ENCODE results near the gene NRSN2.
"Not testable (repeated sequence)": the region's sequence is repeated elsewhere in the genome, so short reads cannot be mapped to it uniquely, and the experiment has no call there.

Gene NRSN2

DNA sequence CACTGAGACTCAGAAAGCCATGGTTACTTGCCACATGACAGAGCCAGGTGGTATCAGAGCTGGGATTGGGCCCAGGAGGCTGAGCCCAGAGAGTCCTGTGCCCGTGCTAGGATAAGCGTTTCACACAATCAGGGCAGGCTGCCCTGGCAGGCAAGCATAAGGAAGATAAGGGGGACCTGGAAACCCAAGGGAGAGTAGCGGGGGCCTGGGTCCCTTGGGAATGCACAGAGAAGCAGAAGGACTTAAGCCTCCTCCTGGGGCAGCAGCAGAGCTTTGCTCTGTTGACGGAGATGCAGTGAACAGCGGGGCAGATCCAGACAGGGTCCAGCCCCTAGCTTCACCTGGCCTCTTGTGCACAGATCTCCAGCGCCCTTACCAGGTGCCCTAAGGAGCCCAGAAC lies 42.3 kb downstream of the NRSN2 start:
- TF ChIP-seq SPI1 (IDR thresholded peaks at IDR 0.05; ENCODE audit: borderline replicate concordance, low read depth) (no peak), GABPA (IDR thresholded peaks at IDR 0.05; ENCODE audit: low read depth) (no peak), POLR2AphosphoS5 (IDR thresholded peaks at IDR 0.05; ENCODE audit: low read depth) (no peak), REST (IDR thresholded peaks at IDR 0.05; ENCODE audit: insufficient replicate concordance, low read depth) (no peak)
- TF ChIP-seq, protein P1, sequence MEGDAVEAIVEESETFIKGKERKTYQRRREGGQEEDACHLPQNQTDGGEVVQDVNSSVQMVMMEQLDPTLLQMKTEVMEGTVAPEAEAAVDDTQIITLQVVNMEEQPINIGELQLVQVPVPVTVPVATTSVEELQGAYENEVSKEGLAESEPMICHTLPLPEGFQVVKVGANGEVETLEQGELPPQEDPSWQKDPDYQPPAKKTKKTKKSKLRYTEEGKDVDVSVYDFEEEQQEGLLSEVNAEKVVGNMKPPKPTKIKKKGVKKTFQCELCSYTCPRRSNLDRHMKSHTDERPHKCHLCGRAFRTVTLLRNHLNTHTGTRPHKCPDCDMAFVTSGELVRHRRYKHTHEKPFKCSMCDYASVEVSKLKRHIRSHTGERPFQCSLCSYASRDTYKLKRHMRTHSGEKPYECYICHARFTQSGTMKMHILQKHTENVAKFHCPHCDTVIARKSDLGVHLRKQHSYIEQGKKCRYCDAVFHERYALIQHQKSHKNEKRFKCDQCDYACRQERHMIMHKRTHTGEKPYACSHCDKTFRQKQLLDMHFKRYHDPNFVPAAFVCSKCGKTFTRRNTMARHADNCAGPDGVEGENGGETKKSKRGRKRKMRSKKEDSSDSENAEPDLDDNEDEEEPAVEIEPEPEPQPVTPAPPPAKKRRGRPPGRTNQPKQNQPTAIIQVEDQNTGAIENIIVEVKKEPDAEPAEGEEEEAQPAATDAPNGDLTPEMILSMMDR (IDR thresholded peaks at IDR 0.05; ENCODE audit: insufficient read depth, low read length): no peak
- Histone ChIP-seq H3K27me3 (ENCODE audit: insufficient read depth, poor library complexity, severe bottlenecking) (no peaks in the 10 kb centered on the region), H3K27ac (replicated peaks) (no peak overlapping the region), H3K4me3 (replicated peaks; ENCODE audit: insufficient read depth, low read length) (no peak overlapping the region)
- no peak for DNase-seq (ENCODE audit: low read depth in 1 of 2, low spot score in 1 of 2)

GRCh38 chr20:391041-391711 lies 44.3 kb downstream of the NRSN2 start:
- no peak overlapping the region for H3K27ac ChIP-seq (replicated peaks)
- TF ChIP-seq REST (IDR thresholded peaks at IDR 0.05; ENCODE audit: insufficient replicate concordance, low read depth) (no peak), POLR2AphosphoS5 (IDR thresholded peaks at IDR 0.05; ENCODE audit: low read depth) (peak; percentile 32; the same call in 1 of the 2 replicates), SPI1 (IDR thresholded peaks at IDR 0.05; ENCODE audit: borderline replicate concordance, low read depth) (no peak), GABPA (IDR thresholded peaks at IDR 0.05; ENCODE audit: low read depth) (no peak)
- TF ChIP-seq, protein P1 (IDR thresholded peaks at IDR 0.05; ENCODE audit: insufficient read depth, low read length): no peak
- no peak for DNase-seq (ENCODE audit: low read depth in 1 of 2, low spot score in 1 of 2)
- H3K27me3 ChIP-seq (ENCODE audit: insufficient read depth, poor library complexity, severe bottlenecking): no peaks in the 10 kb centered on the region
- H3K4me3 ChIP-seq (replicated peaks; ENCODE audit: insufficient read depth, low read length): no peak overlapping the region

DNA sequence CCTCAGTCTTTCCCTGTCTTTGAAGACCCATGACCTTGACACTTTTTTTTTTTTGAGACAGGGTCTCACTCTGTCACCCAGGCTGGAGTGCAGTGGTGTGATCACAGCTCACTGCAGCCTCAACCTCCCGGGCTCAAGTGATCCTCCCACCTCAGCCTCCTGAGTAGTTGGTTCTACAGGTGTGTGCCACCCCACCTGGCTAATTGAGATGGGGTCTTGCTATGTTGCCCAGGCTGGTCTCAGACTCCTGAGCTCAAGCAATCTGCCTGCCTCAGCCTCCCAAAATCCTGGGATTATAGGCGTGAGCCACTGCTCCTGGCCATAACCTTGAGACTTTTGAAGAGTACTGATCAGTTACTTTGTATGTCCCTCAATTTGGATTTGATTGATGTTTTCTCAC lies 46.4 kb downstream of the NRSN2 start:
- H3K4me3 ChIP-seq (replicated peaks; ENCODE audit: insufficient read depth, low read length); H3K27ac ChIP-seq (replicated peaks); DNase-seq (ENCODE audit: low read depth in 1 of 2, low spot score in 1 of 2); H3K27me3 ChIP-seq (ENCODE audit: insufficient read depth, poor library complexity, severe bottlenecking): not testable (repeated sequence)

DNA sequence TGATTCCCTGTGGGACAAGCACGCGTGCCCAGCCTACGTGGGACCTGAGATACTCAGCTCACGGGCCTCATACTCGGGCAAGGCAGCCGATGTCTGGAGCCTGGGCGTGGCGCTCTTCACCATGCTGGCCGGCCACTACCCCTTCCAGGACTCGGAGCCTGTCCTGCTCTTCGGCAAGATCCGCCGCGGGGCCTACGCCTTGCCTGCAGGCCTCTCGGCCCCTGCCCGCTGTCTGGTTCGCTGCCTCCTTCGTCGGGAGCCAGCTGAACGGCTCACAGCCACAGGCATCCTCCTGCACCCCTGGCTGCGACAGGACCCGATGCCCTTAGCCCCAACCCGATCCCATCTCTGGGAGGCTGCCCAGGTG lies 49.3 kb downstream of the NRSN2 start:
- Histone ChIP-seq H3K4me3 (replicated peaks; ENCODE audit: insufficient read depth, low read length) (no peak overlapping the region), H3K27ac (replicated peaks) (no peak overlapping the region), H3K27me3 (ENCODE audit: insufficient read depth, poor library complexity, severe bottlenecking) (no peaks in the 10 kb centered on the region)
- no peak for DNase-seq (ENCODE audit: low read depth in 1 of 2, low spot score in 1 of 2)
- TF ChIP-seq REST (IDR thresholded peaks at IDR 0.05; ENCODE audit: insufficient replicate concordance, low read depth): no peak
